SK-N-SH (cell line): ENCODE measurements around the gene OR8D4.

ENCODE experiments used
- CTCF ChIP-seq: fragments of 200-600 bp; sonication (generic); IDR thresholded peaks from 2 replicates; pipeline ENCODE4 v1.6.1; 2017; ENCODE audit warnings: antibody characterized with exemption, mild to moderate bottlenecking, moderate library complexity
- EP300 ChIP-seq, 2 experiments: IDR thresholded peaks; 2 replicates each; pipeline versions ENCODE4 v1.4.0 to v1.6.1; 2012; ENCODE audit warnings: borderline replicate concordance in 1 of 2, low read depth in 1 of 2, low read length in 1 of 2
- SMC3 ChIP-seq: IDR thresholded peaks from 2 replicates; pipeline ENCODE4 v1.6.1; 2012; ENCODE audit warnings: low read depth, low read length, improper control_type of control experiment
- TCF12 ChIP-seq: IDR thresholded peaks from 2 replicates; pipeline ENCODE4 v1.4.0; 2012
- USF2 ChIP-seq: fragments of 150-350 bp; IDR thresholded peaks from 2 replicates; pipeline ENCODE4 v1.6.1; 2017; ENCODE audit warnings: antibody characterized with exemption, low read length, low read depth, borderline replicate concordance

- TF ChIP-seq CTCF (no peak), TCF12 (no peak), USF2 (no peak), SMC3 (no peak), EP300 (IDR thresholded peaks at IDR 0.05; ENCODE audit: borderline replicate concordance in 1 of 2, low read depth in 1 of 2, low read length in 1 of 2) (no peak)
Measured at GRCh38 chr11:123939317-123939716, 37.4 kb downstream of the OR8D4 start, which contains the start of gene OR4D5.
